Measurements from ENCODE around the gene DVL1.

The DVL1 gene

GRCh38 chr1:1295154-1295923 lies 53.9 kb downstream of the DVL1 start:
- no peak for DNase-seq

DNA sequence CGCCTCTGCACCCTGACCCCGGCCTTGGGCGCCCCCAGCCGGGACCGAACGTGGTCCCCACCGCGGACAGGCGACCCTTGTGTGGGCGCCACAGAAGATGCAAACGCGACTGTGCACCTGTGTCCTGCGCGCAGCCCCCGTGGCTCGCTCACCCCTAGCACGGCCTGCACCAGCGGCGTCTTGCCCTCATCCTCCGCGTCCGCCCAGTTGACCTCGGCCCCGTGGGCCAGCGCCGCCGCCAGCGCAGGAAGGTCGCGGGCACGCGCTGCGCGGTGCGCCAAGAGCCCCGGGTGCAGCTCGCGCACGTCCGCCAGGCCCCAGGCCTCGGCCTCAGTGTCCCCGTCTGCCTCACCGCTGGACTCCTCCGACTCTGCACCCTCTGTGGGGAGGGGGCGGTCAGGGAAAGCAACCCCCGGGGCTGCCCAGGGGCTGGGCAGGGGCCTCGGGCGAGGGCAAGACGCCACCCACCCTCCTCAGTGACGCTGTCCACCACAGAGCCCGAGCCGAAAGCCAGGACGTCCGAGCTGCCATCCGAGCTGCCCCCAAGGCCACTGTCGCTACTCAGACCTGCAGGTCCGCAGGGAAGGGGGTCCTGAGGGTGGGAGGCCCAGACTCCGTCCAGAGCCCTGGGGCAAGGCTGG lies 54.8 kb downstream of the DVL1 start:
- DNase-seq = no peak

DNA sequence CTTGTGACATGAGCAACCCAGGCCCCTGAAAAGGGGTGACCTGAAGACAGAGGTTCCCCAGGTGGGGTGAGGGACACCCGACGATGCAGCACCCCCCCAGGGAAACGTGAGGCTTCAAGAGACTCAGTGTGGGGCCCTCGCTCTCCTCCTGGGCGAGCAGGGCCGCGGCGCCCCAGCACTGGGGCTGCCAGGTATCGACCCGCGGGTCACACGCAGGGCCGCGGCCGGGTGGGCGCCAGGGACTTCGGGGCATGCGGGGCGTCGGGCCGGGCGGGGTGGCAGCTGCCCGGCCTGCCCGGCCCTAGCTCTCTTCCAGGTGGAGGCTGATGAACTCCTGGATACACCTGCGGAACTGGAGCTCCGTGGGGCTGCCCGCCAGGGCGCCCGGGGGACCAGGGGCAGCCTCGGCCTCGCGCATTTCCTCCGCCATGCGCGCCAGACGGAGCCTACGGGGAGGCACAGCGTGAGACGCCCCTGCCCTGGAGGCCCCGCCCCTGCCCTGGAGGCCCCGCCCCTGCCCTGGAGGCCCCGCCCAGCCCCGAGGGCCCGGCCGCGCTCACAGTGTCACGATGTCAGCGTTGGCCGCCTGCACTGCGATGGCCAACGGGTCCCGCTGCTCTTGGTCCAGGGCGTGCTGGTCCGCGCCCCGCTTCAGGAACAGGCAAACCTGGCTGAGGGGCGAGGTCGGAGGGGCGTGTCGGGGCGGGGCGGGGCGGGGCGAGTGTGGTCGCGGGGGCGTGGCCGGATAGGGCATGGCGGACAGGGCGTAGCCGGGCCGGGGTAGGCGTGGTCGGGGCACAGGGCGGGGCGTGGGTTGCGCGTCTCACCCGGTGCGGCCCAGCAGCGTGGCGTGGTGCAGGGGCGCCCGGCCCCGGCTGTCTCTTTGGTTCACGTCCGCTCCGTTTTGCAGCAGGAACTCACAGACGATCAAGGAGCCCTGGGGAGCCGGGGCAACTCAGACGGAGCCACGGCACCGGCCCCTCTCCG lies 55.7 kb downstream of the DVL1 start:
- DNase-seq = no peak

GRCh38 chr1:1292851-1293250 lies 56.4 kb downstream of the DVL1 start:
- no peak for DNase-seq

GRCh38 chr1:1292442-1292779 lies 56.8 kb downstream of the DVL1 start:
- no peak for DNase-seq

GRCh38 chr1:1291548-1292441 lies 57.4 kb downstream of the DVL1 start:
- DNase-seq = peak; percentile 44

DNA sequence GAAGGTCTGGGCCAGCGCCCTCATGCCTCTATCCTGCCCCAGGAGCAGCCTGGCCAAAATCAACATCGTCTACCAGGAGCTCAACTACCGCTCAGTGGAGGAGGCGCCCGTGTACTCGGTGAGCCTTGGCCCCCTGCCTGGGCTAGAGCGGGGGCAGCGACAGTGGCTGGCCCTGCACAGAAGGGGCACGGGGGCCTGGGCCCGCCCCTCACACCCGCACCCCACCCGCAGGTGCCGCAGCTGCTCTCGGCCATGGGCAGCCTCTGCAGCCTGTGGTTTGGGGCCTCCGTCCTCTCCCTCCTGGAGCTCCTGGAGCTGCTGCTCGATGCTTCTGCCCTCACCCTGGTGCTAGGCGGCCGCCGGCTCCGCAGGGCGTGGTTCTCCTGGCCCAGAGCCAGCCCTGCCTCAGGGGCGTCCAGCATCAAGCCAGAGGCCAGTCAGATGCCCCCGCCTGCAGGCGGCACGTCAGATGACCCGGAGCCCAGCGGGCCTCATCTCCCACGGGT lies 58.1 kb downstream of the DVL1 start:
- no peak for DNase-seq

GRCh38 chr1:1290238-1290731 lies 58.9 kb downstream of the DVL1 start:
- DNase-seq = no peak

DNA sequence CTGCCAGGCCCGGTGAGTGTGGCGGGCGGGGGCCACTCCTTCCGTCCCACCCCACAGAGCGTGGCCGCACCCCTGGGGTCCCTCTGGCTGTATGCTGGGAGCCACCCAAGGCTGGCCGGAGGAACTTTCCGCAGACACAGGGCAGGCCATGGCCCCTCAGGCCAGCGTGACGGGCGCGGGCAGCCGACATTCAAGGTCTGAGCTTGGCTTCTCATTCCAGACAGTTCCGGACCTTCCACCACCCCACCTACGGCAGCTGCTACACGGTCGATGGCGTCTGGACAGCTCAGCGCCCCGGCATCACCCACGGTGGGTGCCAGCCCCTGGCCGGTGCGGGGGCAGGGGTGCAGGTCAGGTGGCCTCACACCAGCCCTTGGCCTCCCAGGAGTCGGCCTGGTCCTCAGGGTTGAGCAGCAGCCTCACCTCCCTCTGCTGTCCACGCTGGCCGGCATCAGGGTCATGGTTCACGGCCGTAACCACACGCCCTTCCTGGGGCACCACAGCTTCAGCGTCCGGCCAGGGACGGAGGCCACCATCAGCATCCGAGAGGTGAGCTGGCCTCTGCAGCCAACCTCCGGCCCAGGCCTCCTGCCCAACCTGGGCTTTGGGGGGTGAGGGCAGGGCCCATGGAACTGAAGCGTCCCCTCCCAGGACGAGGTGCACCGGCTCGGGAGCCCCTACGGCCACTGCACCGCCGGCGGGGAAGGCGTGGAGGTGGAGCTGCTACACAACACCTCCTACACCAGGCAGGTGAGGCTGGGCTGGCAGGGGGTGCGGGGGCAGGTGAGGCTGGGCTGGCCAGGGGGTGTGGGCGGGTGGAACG lies 61.7 kb downstream of the DVL1 start:
- DNase-seq = no peak

GRCh38 chr1:1286313-1287261 lies 62.6 kb downstream of the DVL1 start:
- no peak for DNase-seq

DNA sequence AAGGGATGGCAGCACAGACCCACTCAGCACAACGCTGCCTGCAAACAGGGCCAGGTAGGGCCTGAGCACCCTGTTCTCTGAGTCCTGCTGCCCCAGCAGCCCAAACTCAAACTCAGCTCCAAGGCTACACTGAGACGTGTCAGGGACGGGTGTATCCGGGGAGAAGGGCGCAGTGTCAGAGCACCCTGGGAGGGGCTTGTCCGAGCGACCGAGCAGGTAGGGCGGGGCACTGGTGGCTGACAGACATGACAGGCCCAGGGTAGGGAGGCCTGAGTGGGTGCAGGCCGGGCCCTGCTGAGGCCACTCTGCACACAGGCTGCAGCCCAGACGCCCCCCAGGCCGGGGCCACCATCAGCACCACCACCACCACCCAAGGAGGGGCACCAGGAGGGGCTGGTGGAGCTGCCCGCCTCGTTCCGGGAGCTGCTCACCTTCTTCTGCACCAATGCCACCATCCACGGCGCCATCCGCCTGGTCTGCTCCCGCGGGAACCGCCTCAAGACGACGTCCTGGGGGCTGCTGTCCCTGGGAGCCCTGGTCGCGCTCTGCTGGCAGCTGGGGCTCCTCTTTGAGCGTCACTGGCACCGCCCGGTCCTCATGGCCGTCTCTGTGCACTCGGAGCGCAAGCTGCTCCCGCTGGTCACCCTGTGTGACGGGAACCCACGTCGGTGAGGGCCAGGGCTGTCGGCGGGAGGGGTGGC lies 63.5 kb downstream of the DVL1 start:
- no peak for DNase-seq

Measured in DMS 273 treated with DMSO at 0.1 percent for 48 hours (cell line).